Stimulated activated memory B cell treated with anti-CD40 and anti-IgM and Interleukin-4, amounts not matched to agents 10 μg/mL and 1 μg/mL and 100 μg/mL, for 72 hours (primary cell): Measurements from ENCODE around the gene CDK14.

Experiments
- ATAC-seq: fragments of 150-1000 bp; cut with Tn5 transposase; 2 replicates; pipeline ENCODE4 v1.10.0; 2021
- H3K27ac Mint-ChIP-seq: one replicate; pipeline ENCODE4 v1.8.0; 2022; ENCODE audit warnings: mild to moderate bottlenecking, mixed read lengths
- H3K27me3 Mint-ChIP-seq: one replicate; pipeline ENCODE4 v1.8.0; 2022; ENCODE audit warnings: mixed read lengths
- H3K36me3 Mint-ChIP-seq: one replicate; pipeline ENCODE4 v1.8.0; 2022; ENCODE audit warnings: mixed read lengths
- H3K4me1 Mint-ChIP-seq: one replicate; pipeline ENCODE4 v1.8.0; 2022; ENCODE audit warnings: mixed read lengths
- H3K4me3 Mint-ChIP-seq: one replicate; pipeline ENCODE4 v1.8.0; 2022; ENCODE audit warnings: mild to moderate bottlenecking, moderate library complexity, mixed read lengths
- H3K9me3 Mint-ChIP-seq: one replicate; pipeline ENCODE4 v1.8.0; 2022; ENCODE audit warnings: mixed read lengths

The CDK14 gene

GRCh38 chr7:90586091-90586490, 10.0 kb upstream of the CDK14 start:
- H3K9me3 Mint-ChIP-seq: no peaks in the 10 kb centered on the region
- ATAC-seq: no peak
- no peak overlapping the region for H3K27ac Mint-ChIP-seq
- H3K4me3 Mint-ChIP-seq: no peak overlapping the region
- H3K4me1 Mint-ChIP-seq: peaks cover 11% of the 10 kb centered on the region
- H3K36me3 Mint-ChIP-seq: no peaks in the 10 kb centered on the region
- H3K27me3 Mint-ChIP-seq: no peaks in the 10 kb centered on the region

- Mint-ChIP-seq H3K9me3 (no peaks in the 10 kb centered on the region), H3K4me3 (no peak overlapping the region), H3K27ac (no peak overlapping the region), H3K4me1 (peaks cover 11% of the 10 kb centered on the region), H3K27me3 (no peaks in the 10 kb centered on the region), H3K36me3 (no peaks in the 10 kb centered on the region)
- ATAC-seq: no peak
These were observed 8.4 kb upstream of the CDK14 start for GRCh38 chr7:90587766-90588165.

- H3K27me3 Mint-ChIP-seq: no peaks in the 10 kb centered on the region
These were observed 4.1 kb upstream of the CDK14 start for GRCh38 chr7:90592033-90592432.

GRCh38 chr7:90593205-90593604, 2.9 kb upstream of the CDK14 start:
- Mint-ChIP-seq H3K4me1 (peaks cover 32% of the 10 kb centered on the region), H3K36me3 (no peaks in the 10 kb centered on the region), H3K4me3 (no peak overlapping the region), H3K27ac (no peak overlapping the region), H3K27me3 (no peaks in the 10 kb centered on the region), H3K9me3 (no peaks in the 10 kb centered on the region)
- ATAC-seq: no peak

More at GRCh38 chr7:90592033-90592432, 4.1 kb upstream of the CDK14 start:
- no peak overlapping the region for H3K4me3 Mint-ChIP-seq
- H3K36me3 Mint-ChIP-seq: no peaks in the 10 kb centered on the region
- H3K27ac Mint-ChIP-seq: no peak overlapping the region
- H3K4me1 Mint-ChIP-seq: peaks cover 20% of the 10 kb centered on the region
- no peak for ATAC-seq
- H3K9me3 Mint-ChIP-seq: no peaks in the 10 kb centered on the region

GRCh38 chr7:90594751-90595317, 1.3 kb upstream of the CDK14 start:
- H3K36me3 Mint-ChIP-seq: no peaks in the 10 kb centered on the region
- H3K4me1 Mint-ChIP-seq: peaks cover 44% of the 10 kb centered on the region
- H3K4me3 Mint-ChIP-seq: peak overlapping the region; percentile 78
- H3K27ac Mint-ChIP-seq: peak overlapping the region; percentile 91
- no peaks in the 10 kb centered on the region for H3K27me3 Mint-ChIP-seq
- no peak for ATAC-seq
- no peaks in the 10 kb centered on the region for H3K9me3 Mint-ChIP-seq

GRCh38 chr7:90595342-90595800, 750 bp upstream of the CDK14 start:
- no peaks in the 10 kb centered on the region for H3K27me3 Mint-ChIP-seq
- ATAC-seq: peak; percentile 2

GRCh38 chr7:90596671-90597562, 796 bp downstream of the CDK14 start:
- H3K4me1 Mint-ChIP-seq: peaks cover 63% of the 10 kb centered on the region

More at GRCh38 chr7:90595342-90595800, 750 bp upstream of the CDK14 start:
- H3K9me3 Mint-ChIP-seq: no peaks in the 10 kb centered on the region
- H3K4me1 Mint-ChIP-seq: peaks cover 49% of the 10 kb centered on the region
- peak overlapping the region; percentile 78 for H3K4me3 Mint-ChIP-seq
- peak overlapping the region; percentile 91 for H3K27ac Mint-ChIP-seq
- no peaks in the 10 kb centered on the region for H3K36me3 Mint-ChIP-seq

GRCh38 chr7:90597563-90598253, 1.6 kb downstream of the CDK14 start:
- Mint-ChIP-seq H3K4me3 (peak overlapping the region; percentile 91), H3K27ac (peak overlapping the region; percentile 91), H3K27me3 (no peaks in the 10 kb centered on the region), H3K9me3 (no peaks in the 10 kb centered on the region), H3K36me3 (no peaks in the 10 kb centered on the region), H3K4me1 (peaks cover 63% of the 10 kb centered on the region)
- no peak for ATAC-seq

More at GRCh38 chr7:90596671-90597562, 796 bp downstream of the CDK14 start:
- ATAC-seq: peak; percentile 10
- Mint-ChIP-seq H3K27ac (peak overlapping the region; percentile 91), H3K4me3 (peak overlapping the region; percentile 91), H3K9me3 (no peaks in the 10 kb centered on the region), H3K27me3 (no peaks in the 10 kb centered on the region), H3K36me3 (no peaks in the 10 kb centered on the region)

GRCh38 chr7:90599038-90599437, 2.9 kb downstream of the CDK14 start:
- ATAC-seq: no peak
- no peaks in the 10 kb centered on the region for H3K36me3 Mint-ChIP-seq
- no peaks in the 10 kb centered on the region for H3K9me3 Mint-ChIP-seq
- H3K27me3 Mint-ChIP-seq: no peaks in the 10 kb centered on the region
- peak overlapping the region; percentile 73 for H3K27ac Mint-ChIP-seq
- no peak overlapping the region for H3K4me3 Mint-ChIP-seq
- H3K4me1 Mint-ChIP-seq: peaks cover 61% of the 10 kb centered on the region

GRCh38 chr7:90599892-90600555, 3.9 kb downstream of the CDK14 start:
- Mint-ChIP-seq H3K9me3 (no peaks in the 10 kb centered on the region), H3K4me1 (peaks cover 58% of the 10 kb centered on the region), H3K27ac (peak overlapping the region; percentile 73), H3K4me3 (peak overlapping the region; percentile 47), H3K36me3 (no peaks in the 10 kb centered on the region), H3K27me3 (no peaks in the 10 kb centered on the region)
- ATAC-seq: no peak

GRCh38 chr7:90602303-90602702, 6.2 kb downstream of the CDK14 start:
- Mint-ChIP-seq H3K4me1 (peaks cover 58% of the 10 kb centered on the region), H3K9me3 (no peaks in the 10 kb centered on the region), H3K27ac (no peak overlapping the region), H3K36me3 (no peaks in the 10 kb centered on the region), H3K4me3 (no peak overlapping the region), H3K27me3 (no peaks in the 10 kb centered on the region)
- no peak for ATAC-seq

- Mint-ChIP-seq H3K27me3 (no peaks in the 10 kb centered on the region), H3K4me3 (no peak overlapping the region), H3K27ac (no peak overlapping the region), H3K36me3 (no peaks in the 10 kb centered on the region), H3K9me3 (no peaks in the 10 kb centered on the region), H3K4me1 (peaks cover 47% of the 10 kb centered on the region)
- no peak for ATAC-seq
These were observed 7.2 kb downstream of the CDK14 start for GRCh38 chr7:90603346-90603745.

GRCh38 chr7:90604383-90604782, 8.3 kb downstream of the CDK14 start:
- Mint-ChIP-seq H3K27me3 (no peaks in the 10 kb centered on the region), H3K4me3 (no peak overlapping the region)

GRCh38 chr7:90605055-90605454, 8.9 kb downstream of the CDK14 start:
- Mint-ChIP-seq H3K4me1 (peaks cover 34% of the 10 kb centered on the region), H3K36me3 (peaks cover 8% of the 10 kb centered on the region), H3K27ac (peak overlapping the region; percentile 39), H3K9me3 (no peaks in the 10 kb centered on the region), H3K4me3 (no peak overlapping the region), H3K27me3 (no peaks in the 10 kb centered on the region)
- ATAC-seq: no peak

More at GRCh38 chr7:90604383-90604782, 8.3 kb downstream of the CDK14 start:
- ATAC-seq: no peak
- Mint-ChIP-seq H3K27ac (no peak overlapping the region), H3K36me3 (peaks cover 4% of the 10 kb centered on the region), H3K4me1 (peaks cover 41% of the 10 kb centered on the region), H3K9me3 (no peaks in the 10 kb centered on the region)

- no peak for ATAC-seq
- no peak overlapping the region for H3K27ac Mint-ChIP-seq
- no peaks in the 10 kb centered on the region for H3K9me3 Mint-ChIP-seq
- peaks cover 26% of the 10 kb centered on the region for H3K36me3 Mint-ChIP-seq
- no peaks in the 10 kb centered on the region for H3K27me3 Mint-ChIP-seq
- peaks cover 39% of the 10 kb centered on the region for H3K4me1 Mint-ChIP-seq
- no peak overlapping the region for H3K4me3 Mint-ChIP-seq
These were observed 11.1 kb downstream of the CDK14 start for GRCh38 chr7:90607196-90607595.
